IMR-90 (cell line): Measurements from ENCODE around the gene COL17A1. TPM values are rescaled to one million over a fixed set of nuclear protein-coding genes. Genes with fewer than 3 reads are reported as not detected.

Source experiments
- ATAC-seq: fragments of 200-7000 bp; cut with Tn5 transposase; 2 replicates; pipeline ENCODE4 v1.9.1; 2020; ENCODE audit warnings: low read depth, mild to moderate bottlenecking, moderate library complexity
- BruUV-seq: library from RNA; stranded (reverse); fragments of 400-500 nt; replicated peaks from 2 replicates; lab custom pipeline; 2021; lab: Mats Ljungman, UMichigan
- CTCF ChIA-PET: fragments of 300-600 bp; formaldehyde crosslinking; extraction: SDS; loops from one replicate; lab custom pipeline; 2021; ENCODE audit warnings: antibody characterized with exemption; lab: Yijun Ruan, JAX
- POLR2A ChIA-PET: fragments of 300-600 bp; sonication (Branson Sonifier 250); formaldehyde crosslinking; loops from one replicate; lab custom pipeline; 2022; ENCODE audit warnings: antibody characterized with exemption; ENCODE audit not compliant: unreplicated experiment; lab: Charles Lee
- DNase-seq: peaks from one replicate; pipeline ENCODE4 v3.0.0; 2013
- H2AFZ ChIP-seq: replicated peaks from 2 replicates; pipeline ENCODE3; 2013; ENCODE audit warnings: low read length, mild to moderate bottlenecking; ENCODE audit not compliant: poor library complexity
- H2AK5ac ChIP-seq: 2 replicates; pipeline ENCODE4 v1.6.1; 2013; ENCODE audit warnings: low read depth, low read length, inconsistent platforms
- H2AK9ac ChIP-seq: replicated peaks from 2 replicates; pipeline ENCODE3; 2013; ENCODE audit warnings: mild to moderate bottlenecking, low read depth, low read length, moderate library complexity; ENCODE audit not compliant: poor library complexity
- H2BK120ac ChIP-seq: 2 replicates; pipeline ENCODE4 v1.6.1; 2013; ENCODE audit warnings: low read depth, low read length, inconsistent platforms
- H2BK15ac ChIP-seq: 3 replicates; pipeline ENCODE4 v1.6.1; 2013; ENCODE audit warnings: low read depth, low read length, inconsistent platforms
- H2BK20ac ChIP-seq: 2 replicates; pipeline ENCODE4 v1.6.1; 2013; ENCODE audit warnings: low read depth, mild to moderate bottlenecking, inconsistent platforms, low read length, moderate library complexity
- H2BK5ac ChIP-seq: 2 replicates; pipeline ENCODE4 v1.6.1; 2013; ENCODE audit warnings: mild to moderate bottlenecking, low read depth, low read length, inconsistent platforms; ENCODE audit not compliant: poor library complexity, severe bottlenecking
- H3K14ac ChIP-seq: replicated peaks from 2 replicates; pipeline ENCODE4 v1.6.1; 2013; ENCODE audit warnings: low read depth, low read length, inconsistent platforms
- H3K18ac ChIP-seq: 2 replicates; pipeline ENCODE4 v1.6.1; 2013; ENCODE audit warnings: low read depth, low read length, control low read depth
- H3K23ac ChIP-seq: 2 replicates; pipeline ENCODE4 v1.6.1; 2013; ENCODE audit warnings: low read depth, low read length, inconsistent platforms
- H3K27ac ChIP-seq: 2 replicates; pipeline ENCODE4 v1.5.1; 2013; ENCODE audit warnings: mild to moderate bottlenecking, control low read depth, low read length; ENCODE audit not compliant: insufficient read depth
- H3K27me3 ChIP-seq: 2 replicates; pipeline ENCODE4 v1.6.1; 2013; ENCODE audit warnings: low read length; ENCODE audit not compliant: control insufficient read depth, insufficient read depth
- H3K36me3 ChIP-seq: 2 replicates; pipeline ENCODE4 v1.6.1; 2013; ENCODE audit warnings: low read length, mixed read lengths; ENCODE audit not compliant: control insufficient read depth, insufficient read depth
- H3K4ac ChIP-seq: 2 replicates; pipeline ENCODE4 v1.6.1; 2013; ENCODE audit warnings: low read depth, low read length, inconsistent platforms
- H3K4me1 ChIP-seq: 2 replicates; pipeline ENCODE4 v1.6.1; 2013; ENCODE audit warnings: low read length, mixed read lengths; ENCODE audit not compliant: control insufficient read depth, insufficient read depth
- H3K4me2 ChIP-seq: 2 replicates; pipeline ENCODE4 v1.6.1; 2013; ENCODE audit warnings: low read depth, mild to moderate bottlenecking, control low read depth, low read length, moderate library complexity
- H3K4me3 ChIP-seq: 2 replicates; pipeline ENCODE4 v1.5.1; 2013; ENCODE audit warnings: low read depth, mild to moderate bottlenecking, control low read depth, low read length, moderate library complexity; ENCODE audit not compliant: insufficient read depth
- H3K56ac ChIP-seq: 2 replicates; pipeline ENCODE4 v1.6.1; 2013; ENCODE audit warnings: low read length, inconsistent platforms; ENCODE audit not compliant: insufficient read depth; ENCODE audit errors: extremely low read depth
- H3K79me1 ChIP-seq, 2 experiments: 2 replicates each; pipeline ENCODE4 v1.6.1; 2013; ENCODE audit warnings: low read length in 2 of 2, inconsistent platforms in 1 of 2, low read depth in 1 of 2
- H3K9ac ChIP-seq: 2 replicates; pipeline ENCODE4 v1.6.1; 2013; ENCODE audit warnings: low read depth, low read length, control low read depth
- H3K9me1 ChIP-seq: 2 replicates; pipeline ENCODE4 v1.6.1; 2013; ENCODE audit warnings: low read length, inconsistent platforms; ENCODE audit not compliant: insufficient read depth
- H3K9me3 ChIP-seq: 2 replicates; pipeline ENCODE4 v1.6.1; 2013; ENCODE audit warnings: low read length; ENCODE audit not compliant: control insufficient read depth, insufficient read depth
- H4K20me1 ChIP-seq: 2 replicates; pipeline ENCODE4 v1.6.1; 2013; ENCODE audit warnings: low read length, inconsistent platforms; ENCODE audit not compliant: insufficient read depth
- H4K5ac ChIP-seq: 2 replicates; pipeline ENCODE4 v1.6.1; 2013; ENCODE audit warnings: mild to moderate bottlenecking, low read depth, low read length, control low read depth
- H4K8ac ChIP-seq, 2 experiments: 2 replicates each; pipeline ENCODE4 v1.6.1; 2013; ENCODE audit warnings: low read depth in 2 of 2, low read length in 2 of 2, control low read depth in 1 of 2, inconsistent platforms in 1 of 2
- H4K91ac ChIP-seq: 2 replicates; pipeline ENCODE4 v1.6.1; 2013; ENCODE audit warnings: low read depth, low read length, inconsistent platforms; ENCODE audit not compliant: insufficient read depth
- BHLHE40 ChIP-seq: fragments of 150-350 bp; IDR thresholded peaks from 2 replicates; pipeline ENCODE4 v1.6.1; 2016; ENCODE audit warnings: mild to moderate bottlenecking, low read depth, low read length
- CEBPB ChIP-seq: IDR thresholded peaks from 2 replicates; pipeline ENCODE4 v1.6.1; 2012; ENCODE audit warnings: low read depth, low read length, improper control_type of control experiment
- CHD1 ChIP-seq: IDR thresholded peaks from 2 replicates; pipeline ENCODE4 v1.6.1; 2012; ENCODE audit warnings: low read depth, low read length, improper control_type of control experiment
- CTCF ChIP-seq: conservative IDR thresholded peaks from 2 replicates; pipeline ENCODE4 v1.5.1; 2012; ENCODE audit warnings: mild to moderate bottlenecking, low read depth, low read length, improper control_type of control experiment
- ELK1 ChIP-seq: fragments of 150-350 bp; IDR thresholded peaks from 2 replicates; pipeline ENCODE4 v1.6.1; 2016; ENCODE audit warnings: low read depth, mild to moderate bottlenecking, low read length, moderate library complexity, borderline replicate concordance
- FOS ChIP-seq: fragments of 150-350 bp; IDR thresholded peaks from 2 replicates; pipeline ENCODE4 v1.6.1; 2016; ENCODE audit warnings: low read depth, low read length
- MAFK ChIP-seq: IDR thresholded peaks from 2 replicates; pipeline ENCODE4 v1.6.1; 2012; ENCODE audit warnings: low read depth, low read length, improper control_type of control experiment
- MAZ ChIP-seq: IDR thresholded peaks from 2 replicates; pipeline ENCODE4 v1.6.1; 2012; ENCODE audit warnings: low read depth, mild to moderate bottlenecking, low read length, improper control_type of control experiment, moderate library complexity, borderline replicate concordance
- NFE2L2 ChIP-seq: fragments of 150-350 bp; IDR thresholded peaks from 2 replicates; pipeline ENCODE4 v1.6.1; 2016; ENCODE audit warnings: low read depth, mild to moderate bottlenecking, low read length
- POLR2A ChIP-seq: IDR thresholded peaks from 2 replicates; pipeline ENCODE4 v1.6.1; 2012; ENCODE audit warnings: mild to moderate bottlenecking, low read depth, low read length
- RAD21 ChIP-seq: IDR thresholded peaks from 2 replicates; pipeline ENCODE4 v1.6.1; 2012; ENCODE audit warnings: low read length, improper control_type of control experiment
- RCOR1 ChIP-seq: IDR thresholded peaks from 2 replicates; pipeline ENCODE4 v1.6.1; 2012; ENCODE audit warnings: mild to moderate bottlenecking, low read length, improper control_type of control experiment; ENCODE audit not compliant: insufficient replicate concordance
- RFX5 ChIP-seq: IDR thresholded peaks from 2 replicates; pipeline ENCODE4 v1.8.0; 2012; ENCODE audit warnings: low read depth, mild to moderate bottlenecking, low read length, moderate library complexity
- SMC3 ChIP-seq: fragments of 150-350 bp; IDR thresholded peaks from 2 replicates; pipeline ENCODE4 v1.6.1; 2016; ENCODE audit warnings: low read depth, mild to moderate bottlenecking, antibody characterized with exemption, low read length, moderate library complexity
- USF2 ChIP-seq: fragments of 150-350 bp; IDR thresholded peaks from 2 replicates; pipeline ENCODE4 v1.6.1; 2017; ENCODE audit warnings: mild to moderate bottlenecking, antibody characterized with exemption, low read length, low read depth
- WGBS, 2 experiments: methylation state at CpG; one replicate each; pipeline versions ENCODE4 v1.1.5 to v1.1.7; 2013; ENCODE audit warnings: missing lambda C conversion rate in 2 of 2; ENCODE audit not compliant: insufficient read length in 1 of 2; ENCODE audit errors: extremely low coverage in 2 of 2; 5-methylcytosine and 5-hydroxymethylcytosine counted together
- dilution Hi-C: fragments of 300-500 bp; cut with HindIII; formaldehyde crosslinking; loops from one replicate; pipeline ENCODE4 v1.14.3; 2018; ENCODE audit warnings: low sequenced_read_pairs; ENCODE audit not compliant: unreplicated experiment
- in situ Hi-C: fragments of 300-500 bp; cut with MboI; formaldehyde crosslinking; loops from 3 replicates; pipeline ENCODE4 v1.14.3; 2019; ENCODE audit warnings: low sequenced_read_pairs, inconsistent platforms, mixed read lengths
- intact Hi-C: fragments of 100-400 bp; cut with micrococcal nuclease; formaldehyde crosslinking; loops from 2 replicates; pipeline ENCODE4 v1.10.0; 2022
- polyA plus RNA-seq, 3 experiments: library from polyadenylated mRNA; depleted of rRNA; stranded (reverse); fragments of >200 nt; gene quantifications; 2 replicates each; pipeline ENCODE4 v1.2.3, GENCODE V29; 2012; ENCODE audit warnings: low replicate concordance in 1 of 3
- total RNA-seq: library from RNA; depleted of rRNA; stranded (reverse); fragments of >200 nt; gene quantifications from 2 replicates; pipeline ENCODE4 v1.2.3, GENCODE V29; 2012

COL17A1 gene
- total and polyA plus RNA-seq, 2 of the 4 experiments (the other 2 are of a cell fraction): 0.14 to 0.18 TPM

- no peak overlapping the region for H3K14ac ChIP-seq
- in situ Hi-C loops (no loop called here), dilution Hi-C loops (no loop called here), intact Hi-C loops (loop anchor here (5.0 kb wide), 1 partner anchor 142 kb away; no protein-coding TSS in a partner anchor)
- H4K20me1 ChIP-seq: no peaks in the 10 kb centered on the region
- H2AK9ac ChIP-seq: no peak overlapping the region
- no peak overlapping the region for H2BK120ac ChIP-seq
- peaks cover 5% of the 10 kb centered on the region; the same call in 1 of the 2 replicates for H3K9me1 ChIP-seq
- DNase-seq (no peak), ATAC-seq (no peak)
- no peak overlapping the region for H3K4me2 ChIP-seq
- H2AK5ac ChIP-seq: no peak overlapping the region
- no peak overlapping the region for H3K9ac ChIP-seq
- H3K27me3 ChIP-seq: no peaks in the 10 kb centered on the region
- no peak overlapping the region for H4K91ac ChIP-seq
- H3K27ac ChIP-seq: no peak overlapping the region
- H3K9me3 ChIP-seq: no peaks in the 10 kb centered on the region
- H3K4me1 ChIP-seq: no peaks in the 10 kb centered on the region
- no peak overlapping the region for H4K8ac ChIP-seq
- no TSS peak for BruUV-seq
- H3K4me3 ChIP-seq: no peak overlapping the region
- ChIA-PET POLR2A (no interaction called here), CTCF (interaction anchor here (1.2 to 1.8 kb wide), 2 partner anchors 14 to 141 kb away, joined by 5 read pairs; no protein-coding TSS in a partner anchor)
- no peak overlapping the region for H3K4ac ChIP-seq
- H2BK20ac ChIP-seq: no peak overlapping the region
- no peak overlapping the region for H3K23ac ChIP-seq
- no peak overlapping the region for H2BK5ac ChIP-seq
- H3K36me3 ChIP-seq: peaks cover 21% of the 10 kb centered on the region
- H4K5ac ChIP-seq: no peak overlapping the region
- H3K18ac ChIP-seq: no peak overlapping the region
- no CpG with 5 or more reads among the region's 4 CpGs for WGBS, 2 experiments
- H3K79me1 ChIP-seq: peaks cover 0 to 3% of the 10 kb centered on the region in 2 experiments; a peak in 1 of 4 replicates
- no peak overlapping the region for H2AFZ ChIP-seq
- no peak overlapping the region for H2BK15ac ChIP-seq
- no peak overlapping the region for H3K56ac ChIP-seq
- TF ChIP-seq SMC3 (no peak), ELK1 (no peak), MAZ (no peak), CHD1 (no peak), CTCF (no peak), RFX5 (no peak), MAFK (no peak), RAD21 (no peak), FOS (no peak), BHLHE40 (no peak), USF2 (no peak), NFE2L2 (no peak), POLR2A (no peak), CEBPB (no peak), RCOR1 (no peak)
These were observed 56.7 kb downstream of the COL17A1 start for GRCh38 chr10:104028823-104029520.
